IPS-11a (cell line): ENCODE results near the gene DLAT.
A peak's percentile ranks its signal among the peaks of the same experiment; 100 is the strongest.
"Not testable (repeated sequence)": the region's sequence is repeated elsewhere in the genome, so short reads cannot be mapped to it uniquely, and the experiment has no call there.

Source experiments
- H3K4me3 ChIP-seq: one replicate; pipeline ENCODE4 v1.5.1; 2013; ENCODE audit warnings: low read depth, low read length, control low read depth

Gene DLAT

GRCh38 chr11:112004389-112004788 lies 20.8 kb upstream of the DLAT start:
- H3K4me3 ChIP-seq = no peak overlapping the region

- H3K4me3 ChIP-seq = no peak overlapping the region
These were observed 19.6 kb upstream of the DLAT start for GRCh38 chr11:112005422-112006094.

GRCh38 chr11:112006095-112006441 lies 19.1 kb upstream of the DLAT start:
- H3K4me3 ChIP-seq = not testable (repeated sequence)

GRCh38 chr11:112011451-112011850 lies 13.8 kb upstream of the DLAT start:
- H3K4me3 ChIP-seq = not testable (repeated sequence)

- no peak overlapping the region for H3K4me3 ChIP-seq
These were observed 12.3 kb upstream of the DLAT start for GRCh38 chr11:112012874-112013273.

- H3K4me3 ChIP-seq = no peak overlapping the region
These were observed 11.6 kb upstream of the DLAT start for GRCh38 chr11:112013497-112014164.

- no peak overlapping the region for H3K4me3 ChIP-seq
These were observed 9.0 kb upstream of the DLAT start for GRCh38 chr11:112016088-112016764.

- H3K4me3 ChIP-seq = no peak overlapping the region
These were observed 8.3 kb upstream of the DLAT start for GRCh38 chr11:112016765-112017376.

GRCh38 chr11:112017538-112017937 lies 7.7 kb upstream of the DLAT start:
- no peak overlapping the region for H3K4me3 ChIP-seq

GRCh38 chr11:112019066-112019465 lies 6.1 kb upstream of the DLAT start:
- H3K4me3 ChIP-seq = no peak overlapping the region

GRCh38 chr11:112023104-112023503 lies 2.1 kb upstream of the DLAT start:
- H3K4me3 ChIP-seq = no peak overlapping the region

- H3K4me3 ChIP-seq = peak overlapping the region; percentile 98
These were observed 933 bp upstream of the DLAT start for GRCh38 chr11:112024178-112024772.

- peak overlapping the region; percentile 98 for H3K4me3 ChIP-seq
These were observed 499 bp downstream of the DLAT start for GRCh38 chr11:112025707-112026106.

- H3K4me3 ChIP-seq = not testable (repeated sequence)
These were observed 1.7 kb downstream of the DLAT start for GRCh38 chr11:112026784-112027410.

- no peak overlapping the region for H3K4me3 ChIP-seq
These were observed 4.3 kb downstream of the DLAT start for GRCh38 chr11:112029460-112029859.

- H3K4me3 ChIP-seq = no peak overlapping the region
These were observed 8.7 kb downstream of the DLAT start for GRCh38 chr11:112033902-112034301.

- no peak overlapping the region for H3K4me3 ChIP-seq
These were observed 12.3 kb downstream of the DLAT start for GRCh38 chr11:112037527-112037926.

- H3K4me3 ChIP-seq = no peak overlapping the region
These were observed 17.2 kb downstream of the DLAT start for GRCh38 chr11:112042161-112042960.

- no peak overlapping the region for H3K4me3 ChIP-seq
These were observed 17.7 kb downstream of the DLAT start for GRCh38 chr11:112042961-112043304.

GRCh38 chr11:112044961-112045360 lies 19.8 kb downstream of the DLAT start:
- H3K4me3 ChIP-seq = no peak overlapping the region
